Natural killer cell (primary cell): ENCODE results near the gene MYCN. TPM values are rescaled to one million over a fixed set of nuclear protein-coding genes. Genes with fewer than 3 reads are reported as not detected.

Experiments used
- ATAC-seq, 3 donors: fragments of 150-1000 bp in 2 of 3; fragments of 200-7000 bp in 1 of 3; cut with Tn5 transposase; 1 replicate in 1 of 3; 2 replicates in 2 of 3; pipeline ENCODE4 v1.10.0; 2021; ENCODE audit warnings: mild to moderate bottlenecking in 2 of 3, moderate library complexity in 2 of 3
- DNase-seq, 2 donors: peaks; one replicate each; pipeline versions ENCODE4 v3.0.0 to v3.0.0-alpha.2; 2013 to 2021; ENCODE audit warnings: mixed read lengths in 1 of 2
- H3K27ac ChIP-seq: one replicate; pipeline ENCODE4 v1.5.1; 2013; ENCODE audit warnings: mild to moderate bottlenecking, low read length
- H3K27me3 ChIP-seq: one replicate; pipeline ENCODE4 v1.6.1; 2013; ENCODE audit warnings: low read length; ENCODE audit not compliant: control insufficient read depth, insufficient read depth
- H3K36me3 ChIP-seq: one replicate; pipeline ENCODE4 v1.6.1; 2013; ENCODE audit warnings: low read length; ENCODE audit not compliant: control insufficient read depth, insufficient read depth
- H3K4me1 ChIP-seq: one replicate; pipeline ENCODE4 v1.6.1; 2013; ENCODE audit warnings: low read length; ENCODE audit not compliant: control insufficient read depth, insufficient read depth
- H3K4me3 ChIP-seq: one replicate; pipeline ENCODE4 v1.5.1; 2013; ENCODE audit warnings: low read length
- H3K9me3 ChIP-seq: one replicate; pipeline ENCODE4 v1.6.1; 2013; ENCODE audit warnings: low read length; ENCODE audit not compliant: control insufficient read depth, insufficient read depth
- H3K27ac Mint-ChIP-seq, 2 donors: one replicate each; pipeline ENCODE4 v1.8.0; 2022; ENCODE audit warnings: mild to moderate bottlenecking in 2 of 2, mixed read lengths in 2 of 2, moderate library complexity in 1 of 2
- H3K27me3 Mint-ChIP-seq, 2 donors: one replicate each; pipeline ENCODE4 v1.8.0; 2022; ENCODE audit warnings: low read depth in 2 of 2, mixed read lengths in 2 of 2
- H3K36me3 Mint-ChIP-seq: one replicate; pipeline ENCODE4 v1.8.0; 2022; ENCODE audit warnings: mixed read lengths
- H3K4me1 Mint-ChIP-seq, 2 donors: one replicate each; pipeline ENCODE4 v1.8.0; 2022; ENCODE audit warnings: mixed read lengths in 2 of 2
- H3K4me3 Mint-ChIP-seq: one replicate; pipeline ENCODE4 v1.8.0; 2022; ENCODE audit warnings: mild to moderate bottlenecking, moderate library complexity, mixed read lengths
- H3K9me3 Mint-ChIP-seq, 2 donors: one replicate each; pipeline ENCODE4 v1.8.0; 2022; ENCODE audit warnings: mixed read lengths in 2 of 2
- WGBS: methylation state at CpG from one replicate; pipeline ENCODE4 v1.1.7; 2013; ENCODE audit warnings: missing lambda C conversion rate; ENCODE audit not compliant: insufficient coverage; 5-methylcytosine and 5-hydroxymethylcytosine counted together
- intact Hi-C: fragments of 100-400 bp; cut with micrococcal nuclease; formaldehyde crosslinking; loops from one replicate; pipeline ENCODE4 v1.14.2; 2022
- total RNA-seq, 4 donors: library from RNA; stranded (reverse); fragments of 120-200 nt in 1 of 4; gene quantifications; one replicate each; pipeline versions ENCODE4 v1.2.3 to v1.2.4, GENCODE V29; 2013 to 2022
- TF ChIP-seq, protein P1 (sequence below): fragments of 200-600 bp; IDR thresholded peaks from one replicate; pipeline ENCODE4 v1.8.0; 2022; ENCODE audit warnings: antibody characterized with exemption

MYCN gene
- total RNA-seq, 3 donors from 2014 or later (not counting 1 experiment from before 2014, with no cell fraction given) = 0.18 TPM; not detected in 2

DNA sequence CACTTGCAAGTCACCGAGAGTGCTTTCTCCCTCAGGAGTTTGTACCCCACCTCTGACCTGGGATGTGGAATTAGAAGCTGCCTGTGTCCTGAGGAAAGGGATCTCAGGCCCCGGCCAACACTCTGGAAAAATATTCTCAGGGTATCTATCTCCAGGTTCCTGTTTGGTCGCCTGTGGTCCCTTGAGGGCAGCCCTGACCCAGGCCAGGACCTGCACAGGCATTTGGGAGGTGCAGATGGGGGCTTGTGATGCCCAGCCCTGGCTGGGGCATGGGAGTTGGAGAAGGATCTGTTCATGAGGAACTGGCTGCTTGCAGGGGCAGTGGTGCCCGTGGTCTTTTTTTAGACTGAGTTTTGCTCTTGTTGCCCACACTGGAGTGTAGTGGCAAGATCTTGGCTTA lies 46.3 kb downstream of the MYCN start:
- H3K9me3 Mint-ChIP-seq = no peaks in the 10 kb centered on the region
- no peak overlapping the region for H3K4me3 Mint-ChIP-seq
- H3K27me3 ChIP-seq = no peaks in the 10 kb centered on the region
- no peaks in the 10 kb centered on the region for H3K4me1 ChIP-seq
- no peaks in the 10 kb centered on the region for H3K4me1 Mint-ChIP-seq
- ATAC-seq (no peak), DNase-seq (no peak)
- H3K4me3 ChIP-seq = no peak overlapping the region
- WGBS = 87% methylated on average over 4 of the region's 4 CpGs
- TF ChIP-seq, protein P1, sequence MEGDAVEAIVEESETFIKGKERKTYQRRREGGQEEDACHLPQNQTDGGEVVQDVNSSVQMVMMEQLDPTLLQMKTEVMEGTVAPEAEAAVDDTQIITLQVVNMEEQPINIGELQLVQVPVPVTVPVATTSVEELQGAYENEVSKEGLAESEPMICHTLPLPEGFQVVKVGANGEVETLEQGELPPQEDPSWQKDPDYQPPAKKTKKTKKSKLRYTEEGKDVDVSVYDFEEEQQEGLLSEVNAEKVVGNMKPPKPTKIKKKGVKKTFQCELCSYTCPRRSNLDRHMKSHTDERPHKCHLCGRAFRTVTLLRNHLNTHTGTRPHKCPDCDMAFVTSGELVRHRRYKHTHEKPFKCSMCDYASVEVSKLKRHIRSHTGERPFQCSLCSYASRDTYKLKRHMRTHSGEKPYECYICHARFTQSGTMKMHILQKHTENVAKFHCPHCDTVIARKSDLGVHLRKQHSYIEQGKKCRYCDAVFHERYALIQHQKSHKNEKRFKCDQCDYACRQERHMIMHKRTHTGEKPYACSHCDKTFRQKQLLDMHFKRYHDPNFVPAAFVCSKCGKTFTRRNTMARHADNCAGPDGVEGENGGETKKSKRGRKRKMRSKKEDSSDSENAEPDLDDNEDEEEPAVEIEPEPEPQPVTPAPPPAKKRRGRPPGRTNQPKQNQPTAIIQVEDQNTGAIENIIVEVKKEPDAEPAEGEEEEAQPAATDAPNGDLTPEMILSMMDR = no peak
- H3K36me3 ChIP-seq = no peaks in the 10 kb centered on the region
- no peaks in the 10 kb centered on the region for H3K36me3 Mint-ChIP-seq
- H3K27ac Mint-ChIP-seq = no peak overlapping the region
- no peak overlapping the region for H3K27ac ChIP-seq
- H3K9me3 ChIP-seq = no peaks in the 10 kb centered on the region
- no peaks in the 10 kb centered on the region for H3K27me3 Mint-ChIP-seq
- intact Hi-C loops = no loop called here

DNA sequence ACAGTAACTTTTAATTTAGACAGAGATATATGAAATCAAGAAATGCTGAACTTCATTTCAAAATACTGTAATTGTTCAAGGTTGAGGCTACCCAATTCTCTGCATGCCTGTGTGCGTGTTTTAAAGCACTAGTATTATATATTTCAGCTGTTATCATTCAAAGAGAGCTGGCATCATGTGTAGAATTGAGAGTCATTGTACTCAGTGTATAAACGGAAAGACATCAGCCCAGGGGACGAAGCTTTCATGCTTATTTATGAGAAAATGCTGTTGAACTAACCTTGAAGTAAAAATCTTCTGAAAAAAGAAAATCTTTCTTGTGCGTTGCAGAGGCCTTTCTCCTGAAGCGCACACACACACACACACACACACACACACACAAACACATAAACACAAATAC lies 48.4 kb downstream of the MYCN start:
- Histone ChIP-seq H3K36me3 (no peaks in the 10 kb centered on the region), H3K27me3 (no peaks in the 10 kb centered on the region), H3K4me3 (no peak overlapping the region), H3K27ac (no peak overlapping the region), H3K9me3 (no peaks in the 10 kb centered on the region), H3K4me1 (no peaks in the 10 kb centered on the region)
- no peaks in the 10 kb centered on the region for H3K4me1 Mint-ChIP-seq
- H3K9me3 Mint-ChIP-seq = no peaks in the 10 kb centered on the region
- intact Hi-C loops = no loop called here
- H3K27me3 Mint-ChIP-seq = no peaks in the 10 kb centered on the region
- WGBS = 90% methylated on average over 5 of the region's 5 CpGs
- no peak overlapping the region for H3K27ac Mint-ChIP-seq
- no peak overlapping the region for H3K4me3 Mint-ChIP-seq
- no peaks in the 10 kb centered on the region for H3K36me3 Mint-ChIP-seq
- DNase-seq (no peak), ATAC-seq (no peak)
- TF ChIP-seq, protein P1 = no peak

DNA sequence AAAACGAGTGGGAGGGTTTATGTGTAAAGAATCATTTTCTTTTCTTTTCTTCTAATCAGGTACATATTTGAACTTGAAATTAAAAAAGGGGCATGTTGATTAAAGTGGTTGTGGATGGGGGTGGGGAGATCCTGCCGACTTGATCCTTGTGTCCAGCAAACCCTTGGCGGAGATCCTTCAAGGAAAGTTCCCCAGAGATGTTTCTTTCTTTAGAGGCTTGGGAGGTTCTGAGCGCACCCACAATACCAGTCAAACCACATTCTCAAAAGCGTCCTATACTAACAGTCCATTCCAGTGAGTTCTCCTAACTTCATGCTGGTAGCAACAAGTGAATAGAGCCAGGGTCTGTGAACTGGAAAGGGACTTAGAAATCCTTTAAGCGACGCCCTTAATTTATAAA lies 49.2 kb downstream of the MYCN start:
- Mint-ChIP-seq H3K4me1 (no peaks in the 10 kb centered on the region), H3K4me3 (no peak overlapping the region), H3K27ac (no peak overlapping the region), H3K27me3 (no peaks in the 10 kb centered on the region), H3K36me3 (no peaks in the 10 kb centered on the region), H3K9me3 (no peaks in the 10 kb centered on the region)
- DNase-seq (no peak), ATAC-seq (no peak)
- intact Hi-C loops = no loop called here
- Histone ChIP-seq H3K27ac (no peak overlapping the region), H3K36me3 (no peaks in the 10 kb centered on the region), H3K9me3 (no peaks in the 10 kb centered on the region), H3K4me3 (no peak overlapping the region), H3K27me3 (no peaks in the 10 kb centered on the region), H3K4me1 (no peaks in the 10 kb centered on the region)
- WGBS = 43% methylated on average over 4 of the region's 7 CpGs
- TF ChIP-seq, protein P1 = no peak
